ENCODE measurements around the gene NPIPA5. TPM values are rescaled to one million over a fixed set of nuclear protein-coding genes. Genes with fewer than 3 reads are reported as not detected.
"Not testable (repeated sequence)": the region's sequence is repeated elsewhere in the genome, so short reads cannot be mapped to it uniquely, and the experiment has no call there.

NPIPA5 gene
- total and polyA plus RNA-seq, 11 donors: 1.5 to 16.8 (median 7.8) TPM

DNA sequence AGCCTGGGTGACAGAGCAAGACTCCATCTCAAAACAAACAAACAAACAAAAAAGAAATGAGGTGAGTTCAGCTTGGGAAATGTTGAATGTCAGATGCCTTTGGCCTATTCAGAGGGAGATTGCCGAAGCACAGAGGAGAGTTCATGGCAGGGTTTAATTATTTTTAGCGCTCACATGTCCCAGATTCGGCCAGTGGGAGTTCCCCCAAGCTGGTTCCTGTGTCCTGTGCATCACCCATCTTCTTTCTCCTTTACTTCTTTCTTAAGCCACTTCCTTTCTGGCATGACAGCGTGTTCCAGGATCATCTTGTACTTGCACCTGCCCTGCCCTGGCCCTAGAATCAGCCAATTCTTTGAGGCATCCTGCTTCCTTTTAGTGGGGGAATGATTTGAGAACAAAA, 26.7 kb upstream of the NPIPA5 start:
- Histone ChIP-seq H3K36me3 (peaks cover 0 to 20% (median 6%) of the 10 kb centered on the region in 9 donors), H3K27ac (peak overlapping the region in 11 of 12 donors; percentile 5 to 78 (median 67)), H3K4me3 (no peak overlapping the region), H3K4me1 (peaks cover 0 to 17% (median 3%) of the 10 kb centered on the region in 12 donors), H3K9me3 (no peaks in the 10 kb centered on the region), H3K27me3 (no peaks in the 10 kb centered on the region)
- ATAC-seq (peak; percentile 92 to 97 (median 94)), DNase-seq (peak in 2 of 5 donors; percentile 18 to 38)
- no peak for TF ChIP-seq POLR2A (IDR thresholded peaks at IDR 0.05)
- TF ChIP-seq, protein P1, sequence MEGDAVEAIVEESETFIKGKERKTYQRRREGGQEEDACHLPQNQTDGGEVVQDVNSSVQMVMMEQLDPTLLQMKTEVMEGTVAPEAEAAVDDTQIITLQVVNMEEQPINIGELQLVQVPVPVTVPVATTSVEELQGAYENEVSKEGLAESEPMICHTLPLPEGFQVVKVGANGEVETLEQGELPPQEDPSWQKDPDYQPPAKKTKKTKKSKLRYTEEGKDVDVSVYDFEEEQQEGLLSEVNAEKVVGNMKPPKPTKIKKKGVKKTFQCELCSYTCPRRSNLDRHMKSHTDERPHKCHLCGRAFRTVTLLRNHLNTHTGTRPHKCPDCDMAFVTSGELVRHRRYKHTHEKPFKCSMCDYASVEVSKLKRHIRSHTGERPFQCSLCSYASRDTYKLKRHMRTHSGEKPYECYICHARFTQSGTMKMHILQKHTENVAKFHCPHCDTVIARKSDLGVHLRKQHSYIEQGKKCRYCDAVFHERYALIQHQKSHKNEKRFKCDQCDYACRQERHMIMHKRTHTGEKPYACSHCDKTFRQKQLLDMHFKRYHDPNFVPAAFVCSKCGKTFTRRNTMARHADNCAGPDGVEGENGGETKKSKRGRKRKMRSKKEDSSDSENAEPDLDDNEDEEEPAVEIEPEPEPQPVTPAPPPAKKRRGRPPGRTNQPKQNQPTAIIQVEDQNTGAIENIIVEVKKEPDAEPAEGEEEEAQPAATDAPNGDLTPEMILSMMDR (IDR thresholded peaks at IDR 0.05): no peak
- 23 to 40% (median 33%) methylated on average over 4 of the region's 4 CpGs for WGBS, 4 donors
- intact Hi-C loops (cut with DNase I): no loop called here

- DNase-seq; H3K4me3 ChIP-seq; H3K27me3 ChIP-seq; intact Hi-C loops (cut with DNase I); H3K9me3 ChIP-seq; ATAC-seq: not testable (repeated sequence)
- peaks cover 0 to 20% (median 6%) of the 10 kb centered on the region in 9 donors for H3K36me3 ChIP-seq
- H3K27ac ChIP-seq: peak overlapping the region in 10 of 12 donors; percentile 10 to 78 (median 68)
- 93 to 96% (median 95%) methylated on average over 3 of the region's 3 CpGs for WGBS, 4 donors
- H3K4me1 ChIP-seq: peaks cover 0 to 17% (median 3%) of the 10 kb centered on the region in 12 donors
These were observed 26.0 kb upstream of the NPIPA5 start for GRCh38 chr16:15404091-15404490.

DNA sequence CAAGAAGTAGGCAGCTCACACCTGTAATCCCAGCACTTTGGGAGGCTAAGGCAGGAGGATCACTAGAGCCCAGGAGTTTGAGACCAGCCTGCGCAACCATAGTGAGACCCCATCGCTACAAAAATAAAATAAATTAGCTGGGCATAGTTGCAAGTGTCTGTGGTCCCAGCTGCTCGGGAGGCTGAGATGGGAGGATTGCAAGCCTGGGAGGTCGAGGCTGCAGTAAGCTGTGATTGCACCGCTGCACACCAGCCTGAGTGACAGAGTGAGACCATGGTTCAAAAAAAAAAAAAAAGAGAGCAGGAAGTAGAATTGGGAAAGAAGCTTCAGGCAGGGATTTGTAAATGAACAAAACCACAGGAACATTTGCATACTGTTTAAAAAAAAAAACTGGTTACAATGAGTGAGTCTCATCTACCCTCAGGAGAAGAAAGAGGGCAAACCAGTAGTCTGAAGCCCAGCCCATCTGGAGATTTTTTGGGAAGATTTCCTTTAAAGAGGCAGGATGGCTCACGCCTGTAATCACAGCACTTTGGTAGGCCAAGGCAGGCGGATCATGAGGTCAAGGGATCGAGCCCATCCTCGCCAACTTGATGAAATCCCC, 25.4 kb upstream of the NPIPA5 start:
- 84 to 95% (median 92%) methylated on average over 9 of the region's 9 CpGs for WGBS, 4 donors
- ATAC-seq: peak in 1 of 4 donors; percentile 10
- Histone ChIP-seq H3K9me3 (no peaks in the 10 kb centered on the region), H3K27ac (peak overlapping the region in 1 of 12 donors; percentile 67), H3K4me3 (no peak overlapping the region), H3K27me3 (no peaks in the 10 kb centered on the region), H3K4me1 (peaks cover 0 to 17% (median 3%) of the 10 kb centered on the region in 12 donors), H3K36me3 (peaks cover 0 to 20% (median 6%) of the 10 kb centered on the region in 9 donors)
- no peak for DNase-seq
- TF ChIP-seq, protein P1 (IDR thresholded peaks at IDR 0.05): no peak
- no peak for TF ChIP-seq POLR2A (IDR thresholded peaks at IDR 0.05)
- intact Hi-C loops (cut with DNase I): no loop called here

GRCh38 chr16:15401972-15402371, 23.9 kb upstream of the NPIPA5 start:
- DNase-seq: no peak
- no peak for ATAC-seq
- intact Hi-C loops (cut with DNase I): no loop called here
- no peak overlapping the region for H3K4me3 ChIP-seq
- peaks cover 0 to 17% (median 3%) of the 10 kb centered on the region in 12 donors for H3K4me1 ChIP-seq
- no peaks in the 10 kb centered on the region for H3K9me3 ChIP-seq
- TF ChIP-seq POLR2A (IDR thresholded peaks at IDR 0.05): no peak
- TF ChIP-seq, protein P1 (IDR thresholded peaks at IDR 0.05): no peak
- H3K27me3 ChIP-seq: no peaks in the 10 kb centered on the region
- whole genome bisulfite sequencing, 4 donors: 91 to 95% (median 93%) methylated on average over 3 of the region's 3 CpGs
- H3K27ac ChIP-seq: no peak overlapping the region
- peaks cover 0 to 16% (median 6%) of the 10 kb centered on the region in 9 donors for H3K36me3 ChIP-seq

- H3K4me3 ChIP-seq; DNase-seq; intact Hi-C loops (cut with DNase I); H3K27ac ChIP-seq; ATAC-seq; H3K9me3 ChIP-seq; H3K27me3 ChIP-seq: not testable (repeated sequence)
- H3K36me3 ChIP-seq: peaks cover 0 to 16% (median 6%) of the 10 kb centered on the region in 9 donors
- 91 to 95% (median 92%) methylated on average over 6 of the region's 6 CpGs for WGBS, 4 donors
- H3K4me1 ChIP-seq: peaks cover 0 to 17% (median 3%) of the 10 kb centered on the region in 12 donors
These were observed 22.2 kb upstream of the NPIPA5 start for GRCh38 chr16:15400314-15400713.
